GM12892 (cell line): ENCODE measurements around the gene FOSL2.

ENCODE experiments used
- POLR2A ChIP-seq: IDR thresholded peaks from 2 replicates; pipeline ENCODE4 v1.6.1; 2011; ENCODE audit warnings: low read depth, low read length, control low read depth
- TAF1 ChIP-seq: IDR thresholded peaks from 2 replicates; pipeline ENCODE4 v1.6.1; 2011; ENCODE audit warnings: low read depth, mild to moderate bottlenecking, control low read depth, low read length, borderline replicate concordance

DNA sequence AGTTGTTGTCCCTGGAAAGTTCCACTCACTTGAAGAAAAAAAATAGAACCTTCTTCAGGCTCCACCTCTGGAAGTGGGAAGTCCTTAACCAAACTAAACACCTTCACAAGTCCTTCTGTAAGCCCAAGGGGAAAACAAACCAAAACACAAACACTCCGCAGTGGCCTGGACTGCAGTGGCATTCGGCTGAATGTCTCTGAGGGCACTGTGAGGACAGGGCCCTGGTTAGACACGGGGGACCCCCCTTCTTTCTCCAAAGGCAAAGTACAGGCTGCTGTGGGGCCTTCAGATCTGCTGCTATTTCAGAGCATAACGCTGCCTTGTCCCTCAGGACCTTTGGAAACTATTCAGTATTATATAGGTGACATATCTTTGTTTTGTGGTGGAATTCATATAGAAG lies 28.1 kb downstream of the FOSL2 start:
- no peak for TF ChIP-seq TAF1
- TF ChIP-seq POLR2A = no peak
